GM12892 (cell line): ENCODE data around the gene SPZ1.
"Not testable (repeated sequence)": the region's sequence is repeated elsewhere in the genome, so short reads cannot be mapped to it uniquely, and the experiment has no call there.

ENCODE experiments used
- DNase-seq: peaks from one replicate; pipeline ENCODE4 v3.0.0; 2011; ENCODE audit not compliant: insufficient read length
- FAIRE-seq: peaks from 2 replicates; lab custom pipeline; 2011; peaks lifted over from hg19 to GRCh38; lab: Jason Lieb, UNC
- POLR2A ChIP-seq: IDR thresholded peaks from 2 replicates; pipeline ENCODE4 v1.6.1; 2011; ENCODE audit warnings: low read depth, low read length, control low read depth
- POLR2AphosphoS5 ChIP-seq: IDR thresholded peaks from 2 replicates; pipeline ENCODE4 v1.6.1; 2011; ENCODE audit warnings: low read depth, low read length, control low read depth
- TAF1 ChIP-seq: IDR thresholded peaks from 2 replicates; pipeline ENCODE4 v1.6.1; 2011; ENCODE audit warnings: low read depth, mild to moderate bottlenecking, control low read depth, low read length, borderline replicate concordance

SPZ1 gene

GRCh38 chr5:80348171-80348570 lies 28.4 kb downstream of the SPZ1 start:
- FAIRE-seq (no peak), DNase-seq (no peak)

GRCh38 chr5:80351019-80351418 lies 31.2 kb downstream of the SPZ1 start:
- DNase-seq: not testable (repeated sequence)
- FAIRE-seq: peak; percentile 66

More at GRCh38 chr5:80348171-80348570, 28.4 kb downstream of the SPZ1 start:
- TF ChIP-seq POLR2A (no peak), TAF1 (no peak), POLR2AphosphoS5 (no peak)

GRCh38 chr5:80355686-80356085 lies 35.9 kb downstream of the SPZ1 start:
- DNase-seq (no peak), FAIRE-seq (no peak)
- TF ChIP-seq POLR2A (no peak), TAF1 (no peak), POLR2AphosphoS5 (no peak)

GRCh38 chr5:80357671-80358070 lies 37.9 kb downstream of the SPZ1 start:
- FAIRE-seq (no peak), DNase-seq (no peak)
- TF ChIP-seq TAF1 (no peak), POLR2A (no peak)

GRCh38 chr5:80360914-80361444 lies 41.2 kb downstream of the SPZ1 start:
- FAIRE-seq (no peak), DNase-seq (no peak)
- TF ChIP-seq TAF1 (no peak), POLR2AphosphoS5 (no peak), POLR2A (no peak)

GRCh38 chr5:80364892-80365291 lies 45.1 kb downstream of the SPZ1 start:
- no peak for FAIRE-seq
- no peak for DNase-seq
- TF ChIP-seq POLR2AphosphoS5: no peak
- no peak for TF ChIP-seq POLR2A
- TF ChIP-seq TAF1: no peak

GRCh38 chr5:80368661-80369480 lies 49.1 kb downstream of the SPZ1 start:
- DNase-seq (no peak), FAIRE-seq (no peak)
- TF ChIP-seq POLR2A: no peak
- TF ChIP-seq POLR2AphosphoS5: no peak
- no peak for TF ChIP-seq TAF1

GRCh38 chr5:80369521-80369920 lies 49.7 kb downstream of the SPZ1 start:
- no peak for TF ChIP-seq TAF1
- no peak for TF ChIP-seq POLR2AphosphoS5
- no peak for TF ChIP-seq POLR2A
- FAIRE-seq: no peak
- no peak for DNase-seq

GRCh38 chr5:80370390-80370789 lies 50.6 kb downstream of the SPZ1 start:
- DNase-seq: no peak
- TF ChIP-seq POLR2AphosphoS5 (no peak), POLR2A (no peak), TAF1 (no peak)
- FAIRE-seq: no peak
